NCI-H2029 treated with DMSO at 0.1 percent for 48 hours (cell line): ENCODE results near the gene SRSF9.
"Not testable (repeated sequence)": the region's sequence is repeated elsewhere in the genome, so short reads cannot be mapped to it uniquely, and the experiment has no call there.

ENCODE experiments used
- DNase-seq: peaks from one replicate; lab custom pipeline; 2025; lab: John Stamatoyannopoulos, UW

The SRSF9 gene

GRCh38 chr12:120469450-120470149 is at the start of gene SRSF9:
SRSF9 (minus strand) TSS chr12:120469748; CDS start chr12:120469609, 139 bp downstream.
- DNase-seq: peak; percentile 71

GRCh38 chr12:120519324-120519723 is 49.8 kb upstream of the SRSF9 start:
- DNase-seq: not testable (repeated sequence)

GRCh38 chr12:120515496-120515895 is 45.9 kb upstream of the SRSF9 start:
- DNase-seq: no peak

- DNase-seq: no peak
Measured at GRCh38 chr12:120514002-120514401, 44.5 kb upstream of the SRSF9 start.

GRCh38 chr12:120508537-120508936 is 39.0 kb upstream of the SRSF9 start:
- DNase-seq: no peak

GRCh38 chr12:120504587-120504986 is 35.0 kb upstream of the SRSF9 start:
- DNase-seq: no peak

DNA sequence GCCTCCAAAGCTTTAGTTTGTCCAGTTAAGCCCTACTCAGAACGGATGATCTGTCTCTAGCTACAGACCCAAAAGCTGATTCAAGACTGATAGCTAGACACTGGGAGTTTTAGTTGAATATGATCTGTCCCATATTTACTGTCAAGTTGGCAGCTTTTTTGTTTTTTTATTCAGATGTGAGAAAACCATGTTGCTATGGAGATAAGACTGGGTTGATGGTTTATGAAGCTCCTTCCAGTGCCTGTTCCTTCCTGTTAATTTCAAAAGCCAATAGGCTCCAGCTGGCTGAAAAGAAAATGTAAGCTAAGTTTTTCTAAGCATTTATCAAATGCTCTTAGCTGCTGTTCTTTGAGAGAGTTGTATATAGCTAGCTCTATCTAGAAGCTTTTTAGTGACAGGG is 31.0 kb upstream of the SRSF9 start:
- no peak for DNase-seq

GRCh38 chr12:120498870-120499515 is 29.4 kb upstream of the SRSF9 start:
- DNase-seq: no peak

DNA sequence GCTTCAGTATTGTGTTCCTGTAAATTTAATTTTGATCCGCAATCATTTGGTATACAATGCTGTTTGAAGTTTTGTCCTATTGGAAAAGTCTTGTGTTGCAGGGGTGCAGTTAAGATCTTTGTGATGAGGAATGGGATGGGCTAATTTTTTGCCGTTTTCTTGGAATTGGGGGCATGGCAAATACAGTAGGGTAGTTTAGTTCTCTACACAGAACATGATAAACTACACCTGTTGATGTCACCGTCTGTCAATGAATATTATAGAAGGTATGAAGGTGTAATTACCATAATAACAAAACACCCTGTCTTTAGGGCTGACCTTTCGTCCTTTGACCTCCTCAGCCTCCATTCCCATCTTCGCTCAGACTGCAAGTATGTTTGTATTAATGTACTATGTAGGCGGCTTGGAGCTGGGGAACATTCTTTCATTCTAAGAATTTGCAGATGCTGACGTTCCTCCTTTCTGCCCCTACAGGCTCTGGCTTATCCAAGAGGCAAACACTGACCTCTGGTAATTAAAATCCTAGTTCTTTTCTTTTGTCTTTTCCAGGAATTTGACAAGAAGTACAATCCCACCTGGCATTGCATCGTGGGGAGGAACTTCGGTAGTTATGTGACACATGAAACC is 28.1 kb upstream of the SRSF9 start:
- DNase-seq: no peak

- DNase-seq: no peak
Measured at GRCh38 chr12:120496413-120497340, 27.1 kb upstream of the SRSF9 start.

GRCh38 chr12:120495731-120496412 is 26.3 kb upstream of the SRSF9 start, which contains the start of gene DYNLL1:
DYNLL1 (plus strand) TSS chr12:120496113; CDS start chr12:120496422, 309 bp downstream.
- peak; percentile 82 for DNase-seq

DNA sequence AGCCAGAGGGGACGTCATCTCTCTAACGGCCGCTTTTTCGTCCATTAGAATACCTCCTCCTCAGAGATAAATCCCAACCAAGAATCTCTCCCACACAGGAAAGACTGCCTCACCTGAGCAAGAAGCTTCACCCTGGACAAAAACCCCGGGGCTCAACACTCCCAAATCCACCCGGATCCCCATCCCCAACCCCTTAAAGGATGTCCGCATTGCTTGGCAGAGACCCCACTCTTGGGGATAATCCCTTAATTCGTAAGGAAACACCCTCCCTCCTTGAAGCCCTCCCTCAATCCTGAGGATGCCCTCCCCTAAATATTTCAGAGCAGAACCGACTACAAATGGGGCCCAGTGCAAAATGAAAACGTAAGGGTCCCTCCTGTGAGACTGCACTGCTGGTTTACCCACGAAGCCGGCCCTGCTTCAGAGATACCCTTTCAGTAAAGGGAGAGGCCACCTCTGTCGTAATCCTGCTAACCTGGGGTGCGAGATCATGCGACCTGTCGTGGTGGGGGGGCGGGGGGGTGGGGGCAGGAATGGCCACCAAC is 25.7 kb upstream of the SRSF9 start:
- DNase-seq: no peak

DNA sequence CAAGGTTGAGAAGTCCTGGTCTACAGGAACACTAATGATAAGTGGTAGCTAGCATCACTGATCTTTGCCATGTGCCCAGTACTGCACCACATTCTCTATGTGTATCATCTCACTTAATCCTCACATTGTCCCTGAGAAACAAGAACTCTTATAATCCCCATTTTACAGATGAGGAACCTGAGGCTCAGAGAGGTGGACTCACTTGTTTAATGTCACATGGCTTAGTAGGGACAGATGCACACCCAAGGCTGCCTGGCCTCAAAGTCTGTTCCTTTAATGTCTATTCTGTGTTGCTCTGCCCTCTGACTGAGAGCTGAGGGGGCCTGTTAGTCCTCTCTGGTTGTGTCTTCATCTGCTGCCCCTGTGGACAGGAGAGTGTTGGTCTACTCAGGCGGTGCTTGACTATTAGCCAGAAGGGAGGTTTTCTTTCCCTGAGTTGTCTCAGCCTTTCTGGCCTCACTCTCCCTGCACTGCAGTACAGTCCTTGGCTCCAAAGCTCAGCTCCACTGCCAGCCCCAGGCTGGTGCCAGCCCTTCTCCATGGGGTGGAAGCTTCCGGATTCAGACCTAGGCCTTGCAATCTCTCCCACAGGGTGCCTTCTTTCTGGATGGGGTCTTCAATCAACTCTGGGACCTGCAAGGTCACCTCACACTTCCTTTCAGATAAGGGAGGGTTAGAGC is 21.4 kb upstream of the SRSF9 start:
- no peak for DNase-seq

GRCh38 chr12:120490325-120490724 is 20.8 kb upstream of the SRSF9 start:
- DNase-seq: no peak

DNA sequence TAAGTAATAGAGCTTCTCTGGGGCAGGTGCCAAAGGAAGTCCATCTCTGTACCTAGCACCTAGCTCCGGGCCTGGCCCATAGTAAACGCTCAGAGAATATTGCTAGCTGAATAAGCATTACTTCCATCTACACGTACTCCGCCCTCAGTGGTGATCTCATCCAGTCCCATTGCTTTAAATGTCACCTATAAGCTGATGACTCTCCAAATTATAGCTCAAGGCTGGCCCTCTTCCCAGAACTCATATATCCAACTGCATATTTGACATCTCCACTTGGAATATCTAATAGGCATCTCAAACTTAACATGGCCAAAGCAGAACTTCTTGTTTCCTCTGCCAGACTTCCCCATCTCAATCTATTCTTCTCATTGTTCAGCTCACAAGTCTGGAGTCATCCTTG is 19.5 kb upstream of the SRSF9 start:
- DNase-seq: no peak

DNA sequence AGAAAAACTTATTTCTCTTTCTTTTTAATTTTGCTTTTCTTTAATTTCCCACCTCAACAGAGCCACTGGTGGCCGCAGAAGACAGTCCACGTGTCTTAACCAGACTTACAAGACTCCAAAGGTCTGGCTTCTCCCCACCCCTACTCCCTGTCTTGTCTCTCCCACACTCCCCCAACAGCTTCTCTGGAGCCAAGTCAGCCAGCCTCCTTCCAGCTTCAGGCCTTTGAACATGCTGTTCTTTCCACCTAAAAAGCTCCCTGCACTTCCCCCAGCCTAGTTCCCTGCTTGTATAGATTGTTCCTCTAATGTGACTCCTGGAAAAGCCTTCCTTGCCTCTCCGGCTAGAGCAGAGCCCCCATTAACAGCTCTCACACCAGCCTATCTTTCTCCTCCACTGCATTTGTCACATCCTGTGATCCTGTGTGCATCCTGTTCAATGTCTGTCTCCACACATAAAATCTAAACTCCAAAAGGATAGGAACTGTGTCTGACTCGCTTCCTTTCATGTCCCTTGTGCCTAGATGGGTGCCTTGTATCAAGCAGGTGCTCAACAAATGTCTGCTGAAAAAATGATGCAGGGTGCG is 18.6 kb upstream of the SRSF9 start:
- DNase-seq: no peak

DNA sequence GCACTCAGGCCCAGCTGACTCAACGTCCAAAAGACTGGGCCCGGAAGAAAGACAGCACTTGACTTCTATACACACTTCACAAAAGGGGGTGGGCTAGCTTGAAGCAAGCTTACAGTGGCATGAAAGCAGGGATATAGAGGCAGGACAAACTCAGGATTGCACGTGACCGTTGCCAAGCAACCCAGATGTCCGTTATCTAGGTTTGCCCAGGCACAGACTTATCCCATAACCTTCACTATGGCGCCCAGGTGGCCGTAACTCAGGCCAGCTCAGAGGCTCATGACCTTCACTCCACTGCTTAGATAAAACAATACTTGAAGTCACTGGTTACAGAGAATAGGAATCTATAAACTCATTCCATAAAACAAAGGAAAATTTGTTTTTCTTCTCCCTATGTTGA is 18.0 kb upstream of the SRSF9 start:
- not testable (repeated sequence) for DNase-seq

- DNase-seq: no peak
Measured at GRCh38 chr12:120485961-120486881, 16.7 kb upstream of the SRSF9 start.

DNA sequence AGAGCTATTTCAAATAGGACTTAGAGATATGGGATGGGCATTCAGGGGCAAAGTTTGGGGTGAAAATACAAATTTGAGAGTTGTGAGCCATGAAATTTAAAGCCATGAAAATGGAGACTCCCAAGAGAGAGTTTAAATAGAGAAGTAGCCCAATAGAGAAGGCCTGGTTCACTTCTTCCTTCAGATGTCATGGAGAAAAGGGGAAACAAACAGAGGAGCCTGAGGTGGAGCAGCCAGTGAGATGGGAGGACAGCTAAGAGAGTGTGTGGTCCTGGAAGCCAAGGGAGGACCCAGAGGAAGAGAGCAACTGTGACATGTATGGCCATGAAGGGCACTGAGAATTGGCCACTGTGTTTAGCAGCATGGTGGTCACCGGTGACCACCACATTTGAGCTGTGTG is 14.1 kb upstream of the SRSF9 start:
- no peak for DNase-seq
